Ovary (tissue), 3 donors: ENCODE results near the gene CCDC60.

Experiments used
- EP300 ChIP-seq: sonication (generic); formaldehyde crosslinking; IDR thresholded peaks from one replicate; pipeline ENCODE4 v1.6.1; 2017; ENCODE audit warnings: antibody characterized with exemption
- POLR2A ChIP-seq: fragments of 450-650 bp; IDR thresholded peaks from one replicate; pipeline ENCODE4 v1.6.1; 2017; ENCODE audit warnings: antibody characterized with exemption, mild to moderate bottlenecking, moderate library complexity
- TF ChIP-seq, protein P1 (sequence below), 3 donors: fragments of 450-650 bp in 2 of 3; fragments of 200-600 bp in 1 of 3; IDR thresholded peaks; one replicate each; pipeline versions ENCODE4 v1.5.1 to v1.8.0; 2016 to 2022; ENCODE audit warnings: antibody characterized with exemption in 3 of 3, mild to moderate bottlenecking in 1 of 3
- donor health status: DM: no; HTN: no; CAD: no.

DNA sequence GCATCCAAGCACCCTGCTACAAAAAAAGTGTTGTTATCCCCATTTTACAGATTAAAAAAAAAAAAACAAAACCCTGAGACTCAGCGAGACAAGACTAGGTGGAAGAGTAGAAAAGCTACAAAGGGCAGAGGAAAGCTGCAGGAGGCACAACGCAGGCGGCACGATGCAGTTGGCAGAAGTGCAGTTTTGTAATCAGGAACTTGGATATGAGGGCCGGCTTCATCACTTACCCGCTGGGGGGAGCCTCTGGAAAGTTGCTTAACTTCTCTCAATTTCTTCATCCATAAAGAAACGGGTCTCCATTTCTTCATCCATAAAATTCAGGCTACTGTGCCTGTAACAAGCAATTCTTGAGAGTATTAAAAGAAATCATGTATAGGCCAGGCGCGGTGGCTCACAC lies 33.1 kb upstream of the CCDC60 start:
- TF ChIP-seq, protein P1, sequence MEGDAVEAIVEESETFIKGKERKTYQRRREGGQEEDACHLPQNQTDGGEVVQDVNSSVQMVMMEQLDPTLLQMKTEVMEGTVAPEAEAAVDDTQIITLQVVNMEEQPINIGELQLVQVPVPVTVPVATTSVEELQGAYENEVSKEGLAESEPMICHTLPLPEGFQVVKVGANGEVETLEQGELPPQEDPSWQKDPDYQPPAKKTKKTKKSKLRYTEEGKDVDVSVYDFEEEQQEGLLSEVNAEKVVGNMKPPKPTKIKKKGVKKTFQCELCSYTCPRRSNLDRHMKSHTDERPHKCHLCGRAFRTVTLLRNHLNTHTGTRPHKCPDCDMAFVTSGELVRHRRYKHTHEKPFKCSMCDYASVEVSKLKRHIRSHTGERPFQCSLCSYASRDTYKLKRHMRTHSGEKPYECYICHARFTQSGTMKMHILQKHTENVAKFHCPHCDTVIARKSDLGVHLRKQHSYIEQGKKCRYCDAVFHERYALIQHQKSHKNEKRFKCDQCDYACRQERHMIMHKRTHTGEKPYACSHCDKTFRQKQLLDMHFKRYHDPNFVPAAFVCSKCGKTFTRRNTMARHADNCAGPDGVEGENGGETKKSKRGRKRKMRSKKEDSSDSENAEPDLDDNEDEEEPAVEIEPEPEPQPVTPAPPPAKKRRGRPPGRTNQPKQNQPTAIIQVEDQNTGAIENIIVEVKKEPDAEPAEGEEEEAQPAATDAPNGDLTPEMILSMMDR (IDR thresholded peaks at IDR 0.05) = no peak
- no peak for TF ChIP-seq EP300
- no peak for TF ChIP-seq POLR2A
